ENCODE measurements around the gene NANP.

DNA sequence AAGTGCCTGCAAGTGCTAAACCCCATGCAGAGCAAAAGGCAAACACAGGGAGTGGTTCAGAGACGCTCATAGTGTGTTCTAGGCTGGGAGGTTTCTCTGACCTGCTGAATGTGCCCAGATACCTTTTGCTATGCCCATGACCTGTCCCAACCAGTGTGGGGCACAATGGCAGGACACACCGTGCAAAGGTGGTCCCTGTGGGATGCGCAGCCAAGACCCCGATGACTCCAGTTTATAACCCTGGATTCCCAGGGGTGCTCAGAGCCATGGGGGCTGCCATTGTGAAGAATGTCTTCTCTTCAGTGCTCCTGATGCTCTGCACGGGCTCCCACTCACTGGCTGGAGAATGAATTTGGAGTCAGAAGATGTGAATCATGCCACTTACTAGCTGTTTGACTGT lies 36.3 kb downstream of the NANP start:
- TF ChIP-seq, protein P1, sequence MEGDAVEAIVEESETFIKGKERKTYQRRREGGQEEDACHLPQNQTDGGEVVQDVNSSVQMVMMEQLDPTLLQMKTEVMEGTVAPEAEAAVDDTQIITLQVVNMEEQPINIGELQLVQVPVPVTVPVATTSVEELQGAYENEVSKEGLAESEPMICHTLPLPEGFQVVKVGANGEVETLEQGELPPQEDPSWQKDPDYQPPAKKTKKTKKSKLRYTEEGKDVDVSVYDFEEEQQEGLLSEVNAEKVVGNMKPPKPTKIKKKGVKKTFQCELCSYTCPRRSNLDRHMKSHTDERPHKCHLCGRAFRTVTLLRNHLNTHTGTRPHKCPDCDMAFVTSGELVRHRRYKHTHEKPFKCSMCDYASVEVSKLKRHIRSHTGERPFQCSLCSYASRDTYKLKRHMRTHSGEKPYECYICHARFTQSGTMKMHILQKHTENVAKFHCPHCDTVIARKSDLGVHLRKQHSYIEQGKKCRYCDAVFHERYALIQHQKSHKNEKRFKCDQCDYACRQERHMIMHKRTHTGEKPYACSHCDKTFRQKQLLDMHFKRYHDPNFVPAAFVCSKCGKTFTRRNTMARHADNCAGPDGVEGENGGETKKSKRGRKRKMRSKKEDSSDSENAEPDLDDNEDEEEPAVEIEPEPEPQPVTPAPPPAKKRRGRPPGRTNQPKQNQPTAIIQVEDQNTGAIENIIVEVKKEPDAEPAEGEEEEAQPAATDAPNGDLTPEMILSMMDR (IDR thresholded peaks at IDR 0.05 in 2 of 3, conservative IDR thresholded peaks at IDR 0.05 in 1 of 3; ENCODE audit: insufficient read depth in 2 of 3, low read depth in 1 of 3, low read length in 3 of 3) = no peak
- TF ChIP-seq ELF1 (tag; IDR thresholded peaks at IDR 0.05) (no peak), PHF8 (IDR thresholded peaks at IDR 0.05; ENCODE audit: borderline replicate concordance, low read length) (no peak), ZZZ3 (IDR thresholded peaks at IDR 0.05) (no peak), ZBTB1 (CRISPR knock-in tag; IDR thresholded peaks at IDR 0.05; ENCODE audit: borderline replicate concordance, low read depth) (no peak), BMI1 (IDR thresholded peaks at IDR 0.05; ENCODE audit: low read length) (no peak), FOXM1 (IDR thresholded peaks at IDR 0.05; ENCODE audit: low read depth) (no peak), FOXM1 (CRISPR knock-in tag; IDR thresholded peaks at IDR 0.05; ENCODE audit: low read depth) (no peak), SRF (CRISPR knock-in tag; IDR thresholded peaks at IDR 0.05) (no peak), EZH2 (IDR thresholded peaks at IDR 0.05; ENCODE audit: borderline replicate concordance, low read depth, low read length) (no peak), NELFE (IDR thresholded peaks at IDR 0.05; ENCODE audit: insufficient read depth, insufficient read length) (no peak), NFIC (IDR thresholded peaks at IDR 0.05) (no peak)
- TF ChIP-seq, protein P2, sequence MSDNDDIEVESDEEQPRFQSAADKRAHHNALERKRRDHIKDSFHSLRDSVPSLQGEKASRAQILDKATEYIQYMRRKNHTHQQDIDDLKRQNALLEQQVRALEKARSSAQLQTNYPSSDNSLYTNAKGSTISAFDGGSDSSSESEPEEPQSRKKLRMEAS (CRISPR knock-in tag; IDR thresholded peaks at IDR 0.05) = no peak
- TF ChIP-seq, protein P3, sequence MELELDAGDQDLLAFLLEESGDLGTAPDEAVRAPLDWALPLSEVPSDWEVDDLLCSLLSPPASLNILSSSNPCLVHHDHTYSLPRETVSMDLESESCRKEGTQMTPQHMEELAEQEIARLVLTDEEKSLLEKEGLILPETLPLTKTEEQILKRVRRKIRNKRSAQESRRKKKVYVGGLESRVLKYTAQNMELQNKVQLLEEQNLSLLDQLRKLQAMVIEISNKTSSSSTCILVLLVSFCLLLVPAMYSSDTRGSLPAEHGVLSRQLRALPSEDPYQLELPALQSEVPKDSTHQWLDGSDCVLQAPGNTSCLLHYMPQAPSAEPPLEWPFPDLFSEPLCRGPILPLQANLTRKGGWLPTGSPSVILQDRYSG (tag; conservative IDR thresholded peaks at IDR 0.05; ENCODE audit: low read depth) = no peak
- TF ChIP-seq, protein P4, sequence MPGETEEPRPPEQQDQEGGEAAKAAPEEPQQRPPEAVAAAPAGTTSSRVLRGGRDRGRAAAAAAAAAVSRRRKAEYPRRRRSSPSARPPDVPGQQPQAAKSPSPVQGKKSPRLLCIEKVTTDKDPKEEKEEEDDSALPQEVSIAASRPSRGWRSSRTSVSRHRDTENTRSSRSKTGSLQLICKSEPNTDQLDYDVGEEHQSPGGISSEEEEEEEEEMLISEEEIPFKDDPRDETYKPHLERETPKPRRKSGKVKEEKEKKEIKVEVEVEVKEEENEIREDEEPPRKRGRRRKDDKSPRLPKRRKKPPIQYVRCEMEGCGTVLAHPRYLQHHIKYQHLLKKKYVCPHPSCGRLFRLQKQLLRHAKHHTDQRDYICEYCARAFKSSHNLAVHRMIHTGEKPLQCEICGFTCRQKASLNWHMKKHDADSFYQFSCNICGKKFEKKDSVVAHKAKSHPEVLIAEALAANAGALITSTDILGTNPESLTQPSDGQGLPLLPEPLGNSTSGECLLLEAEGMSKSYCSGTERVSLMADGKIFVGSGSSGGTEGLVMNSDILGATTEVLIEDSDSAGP (CRISPR knock-in tag; IDR thresholded peaks at IDR 0.05) = no peak
